Keratinocyte (primary cell): ENCODE data around the gene GATA3. TPM values are rescaled to one million over a fixed set of nuclear protein-coding genes. Genes with fewer than 3 reads are reported as not detected.

Experiments used
- DNase-seq: peaks from one replicate; pipeline ENCODE4 v3.0.0-alpha.2; 2011; ENCODE audit warnings: low read depth, missing footprints, low spot score
- FAIRE-seq: peaks from 2 replicates; lab custom pipeline; 2011; peaks lifted over from hg19 to GRCh38; lab: Jason Lieb, UNC
- H2AFZ ChIP-seq: 2 replicates; pipeline ENCODE4 v1.6.0; 2012; ENCODE audit warnings: low read length, control low read depth, inconsistent platforms; ENCODE audit not compliant: control insufficient read depth
- H3K27ac ChIP-seq: 2 replicates; pipeline ENCODE4 v1.5.1; 2011; ENCODE audit warnings: low read length; ENCODE audit not compliant: control insufficient read depth, insufficient read depth
- H3K27me3 ChIP-seq: 3 replicates; pipeline ENCODE4 v1.6.0; 2011; ENCODE audit warnings: low read length; ENCODE audit not compliant: control insufficient read depth, insufficient read depth; ENCODE audit errors: extremely low read depth
- H3K36me3 ChIP-seq, 2 experiments: 2 replicates in 1 of 2; 3 replicates in 1 of 2; pipeline ENCODE4 v1.5.1; 2011; ENCODE audit warnings: low read length in 2 of 2, mild to moderate bottlenecking in 1 of 2; ENCODE audit not compliant: control insufficient read depth in 2 of 2, insufficient read depth in 2 of 2; ENCODE audit errors: extremely low read depth in 1 of 2
- H3K4me1 ChIP-seq: 3 replicates; pipeline ENCODE4 v1.5.1; 2011; ENCODE audit warnings: low read length; ENCODE audit not compliant: control insufficient read depth, insufficient read depth; ENCODE audit errors: extremely low read depth
- H3K4me2 ChIP-seq: 3 replicates; pipeline ENCODE4 v1.6.0; 2011; ENCODE audit warnings: low read depth, low read length; ENCODE audit not compliant: control insufficient read depth, insufficient read depth; ENCODE audit errors: extremely low read depth
- H3K4me3 ChIP-seq, 3 experiments: fragments of 200-600 bp in 1 of 3; sonication (generic) in 1 of 3; 2 replicates in 2 of 3; 3 replicates in 1 of 3; pipeline ENCODE4 v1.5.1; 2011 to 2016; ENCODE audit warnings: low read length in 3 of 3, mild to moderate bottlenecking in 3 of 3, control low read depth in 2 of 3, inconsistent platforms in 1 of 3, low read depth in 1 of 3, mixed read lengths in 1 of 3, mixed run types in 1 of 3, moderate library complexity in 1 of 3; ENCODE audit not compliant: control insufficient read depth in 2 of 3, insufficient read depth in 2 of 3; ENCODE audit errors: extremely low read depth in 1 of 3
- H3K79me2 ChIP-seq: 2 replicates; pipeline ENCODE4 v1.6.0; 2012; ENCODE audit warnings: low read length; ENCODE audit not compliant: control insufficient read depth, insufficient read depth
- H3K9ac ChIP-seq: 3 replicates; pipeline ENCODE4 v1.6.0; 2011; ENCODE audit warnings: low read length; ENCODE audit not compliant: control insufficient read depth, insufficient read depth; ENCODE audit errors: extremely low read depth
- H3K9me1 ChIP-seq: 3 replicates; pipeline ENCODE4 v1.6.0; 2011; ENCODE audit warnings: low read length; ENCODE audit not compliant: control insufficient read depth, insufficient read depth; ENCODE audit errors: extremely low read depth
- H3K9me3 ChIP-seq: 2 replicates; pipeline ENCODE4 v1.5.1; 2012; ENCODE audit warnings: low read depth, low read length; ENCODE audit not compliant: control insufficient read depth
- H4K20me1 ChIP-seq: 3 replicates; pipeline ENCODE4 v1.6.0; 2011; ENCODE audit warnings: low read length; ENCODE audit not compliant: control insufficient read depth, insufficient read depth; ENCODE audit errors: extremely low read depth
- EZH2 ChIP-seq: IDR thresholded peaks from one replicate; pipeline ENCODE4 v1.6.1; 2012; ENCODE audit warnings: inconsistent platforms, mild to moderate bottlenecking, low read length, moderate library complexity
- dilution Hi-C: fragments of 300-500 bp; cut with MboI; formaldehyde crosslinking; loops from one replicate; pipeline ENCODE4 v1.7.0; 2020; ENCODE audit warnings: low sequenced_read_pairs; ENCODE audit not compliant: extremely low pct_ligation_motif_present
- polyA plus RNA-seq, 5 experiments: library from polyadenylated mRNA; depleted of rRNA in 3 of 5; stranded (reverse) in 3 of 5; stranded (forward) in 1 of 5; unstranded in 1 of 5; fragments of >200 nt; gene quantifications; 1 replicate in 1 of 5; 2 replicates in 3 of 5; 3 replicates in 1 of 5; pipeline versions ENCODE4 v1.2.1 to v1.2.3, GENCODE V29; 2011 to 2012; ENCODE audit warnings: missing spikeins in 2 of 5, low read depth in 1 of 5, low replicate concordance in 1 of 5
- TF ChIP-seq, protein P1 (sequence below), 3 experiments: IDR thresholded peaks in 1 of 3; conservative IDR thresholded peaks in 1 of 3; optimal IDR thresholded peaks in 1 of 3; 2 replicates in 2 of 3; 3 replicates in 1 of 3; pipeline versions ENCODE3 to v1.5.1; 2011; ENCODE audit warnings: low read length in 3 of 3, mild to moderate bottlenecking in 3 of 3, moderate library complexity in 2 of 3, control low read depth in 1 of 3, inconsistent platforms in 1 of 3; ENCODE audit not compliant: insufficient read depth in 2 of 3; ENCODE audit errors: extremely low read depth in 1 of 3

GATA3 gene
- polyA plus RNA-seq, 1 donor (not counting 4 experiments of a cell fraction or from before 2014, with no cell fraction given), result 4.0 TPM

DNA sequence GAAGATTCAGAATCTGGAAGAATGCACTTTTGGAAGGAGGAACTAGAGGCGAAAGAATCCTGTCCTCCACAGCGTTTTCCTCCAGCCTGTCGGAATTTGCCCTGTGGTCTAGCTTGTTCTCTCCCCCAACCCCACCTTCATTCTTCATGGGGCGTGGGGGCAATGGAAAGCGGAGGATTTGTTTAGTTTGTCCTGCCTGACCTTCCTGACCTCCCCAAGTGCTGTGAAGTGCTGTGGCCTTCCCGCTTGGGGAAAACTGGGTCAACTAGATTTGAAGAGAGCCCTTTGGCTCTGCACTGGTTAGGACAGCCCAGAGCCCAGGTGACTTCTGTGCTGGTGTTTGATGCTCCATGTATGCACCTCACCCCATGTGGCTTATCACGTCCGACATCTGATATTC, 49.1 kb downstream of the GATA3 start:
- TF ChIP-seq, protein P1, sequence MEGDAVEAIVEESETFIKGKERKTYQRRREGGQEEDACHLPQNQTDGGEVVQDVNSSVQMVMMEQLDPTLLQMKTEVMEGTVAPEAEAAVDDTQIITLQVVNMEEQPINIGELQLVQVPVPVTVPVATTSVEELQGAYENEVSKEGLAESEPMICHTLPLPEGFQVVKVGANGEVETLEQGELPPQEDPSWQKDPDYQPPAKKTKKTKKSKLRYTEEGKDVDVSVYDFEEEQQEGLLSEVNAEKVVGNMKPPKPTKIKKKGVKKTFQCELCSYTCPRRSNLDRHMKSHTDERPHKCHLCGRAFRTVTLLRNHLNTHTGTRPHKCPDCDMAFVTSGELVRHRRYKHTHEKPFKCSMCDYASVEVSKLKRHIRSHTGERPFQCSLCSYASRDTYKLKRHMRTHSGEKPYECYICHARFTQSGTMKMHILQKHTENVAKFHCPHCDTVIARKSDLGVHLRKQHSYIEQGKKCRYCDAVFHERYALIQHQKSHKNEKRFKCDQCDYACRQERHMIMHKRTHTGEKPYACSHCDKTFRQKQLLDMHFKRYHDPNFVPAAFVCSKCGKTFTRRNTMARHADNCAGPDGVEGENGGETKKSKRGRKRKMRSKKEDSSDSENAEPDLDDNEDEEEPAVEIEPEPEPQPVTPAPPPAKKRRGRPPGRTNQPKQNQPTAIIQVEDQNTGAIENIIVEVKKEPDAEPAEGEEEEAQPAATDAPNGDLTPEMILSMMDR (optimal IDR thresholded peaks at IDR 0.05 in 1 of 3, IDR thresholded peaks at IDR 0.05 in 1 of 3, conservative IDR thresholded peaks at IDR 0.05 in 1 of 3; ENCODE audit: extremely low read depth in 1 of 3, insufficient read depth in 2 of 3, low read length in 3 of 3), result no peak
- no peak for TF ChIP-seq EZH2
- DNase-seq (no peak), FAIRE-seq (no peak)
- no peaks in the 10 kb centered on the region for H3K9me1 ChIP-seq
- peaks cover 17% of the 10 kb centered on the region for H3K27me3 ChIP-seq
- H3K27ac ChIP-seq, result no peak overlapping the region
- H3K79me2 ChIP-seq, result no peaks in the 10 kb centered on the region
- dilution Hi-C loops, result no loop called here
- no peak overlapping the region for H2AFZ ChIP-seq
- H4K20me1 ChIP-seq, result no peaks in the 10 kb centered on the region
- H3K9ac ChIP-seq, result no peak overlapping the region
- no peaks in the 10 kb centered on the region for H3K36me3 ChIP-seq
- no peak overlapping the region for H3K4me3 ChIP-seq
- H3K4me2 ChIP-seq, result no peak overlapping the region
- H3K4me1 ChIP-seq, result no peaks in the 10 kb centered on the region
- H3K9me3 ChIP-seq, result no peaks in the 10 kb centered on the region

DNA sequence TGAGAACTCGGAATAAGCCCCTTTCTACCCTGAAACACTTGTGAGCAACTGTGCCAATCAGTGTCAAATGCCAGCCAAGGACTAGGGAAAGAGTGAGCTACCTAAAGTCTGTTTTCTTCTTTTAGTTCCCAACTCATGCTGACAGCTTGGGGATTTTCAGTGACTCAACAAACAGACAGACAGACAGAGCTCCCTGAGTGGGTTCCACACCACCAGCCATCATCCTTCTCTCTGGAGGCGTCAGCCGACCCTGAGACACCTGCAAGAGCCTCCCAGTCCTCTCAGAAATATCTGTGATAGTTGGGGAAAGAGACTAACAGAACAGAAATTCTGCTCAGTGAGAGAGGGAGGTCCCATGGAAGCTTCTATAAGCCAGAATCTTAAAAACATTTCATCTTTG, 49.5 kb downstream of the GATA3 start:
- dilution Hi-C loops, result no loop called here
- TF ChIP-seq, protein P1 (optimal IDR thresholded peaks at IDR 0.05 in 1 of 3, IDR thresholded peaks at IDR 0.05 in 1 of 3, conservative IDR thresholded peaks at IDR 0.05 in 1 of 3; ENCODE audit: extremely low read depth in 1 of 3, insufficient read depth in 2 of 3, low read length in 3 of 3), result no peak
- no peak for TF ChIP-seq EZH2
- no peaks in the 10 kb centered on the region for H3K79me2 ChIP-seq
- no peaks in the 10 kb centered on the region for H4K20me1 ChIP-seq
- H3K36me3 ChIP-seq, result no peaks in the 10 kb centered on the region
- H3K27me3 ChIP-seq, result peaks cover 17% of the 10 kb centered on the region
- FAIRE-seq, result no peak
- H3K27ac ChIP-seq, result no peak overlapping the region
- no peak for DNase-seq
- no peak overlapping the region for H3K4me3 ChIP-seq
- no peak overlapping the region for H3K4me2 ChIP-seq
- no peaks in the 10 kb centered on the region for H3K9me3 ChIP-seq
- no peaks in the 10 kb centered on the region for H3K4me1 ChIP-seq
- no peaks in the 10 kb centered on the region for H3K9me1 ChIP-seq
- H3K9ac ChIP-seq, result no peak overlapping the region
- H2AFZ ChIP-seq, result no peak overlapping the region
